HL-60/S4 (cell line): ENCODE measurements around the gene RARB.

Experiments used
- in situ Hi-C: fragments of 300-500 bp; cut with MboI; formaldehyde crosslinking; loops from 2 replicates; pipeline ENCODE4 v1.14.3; 2022; ENCODE audit warnings: low sequenced_read_pairs

RARB gene

GRCh38 chr3:25573386-25574171, 145.5 kb downstream of the RARB start:
- in situ Hi-C loops: no loop called here

GRCh38 chr3:25574172-25574765, 146.2 kb downstream of the RARB start:
- in situ Hi-C loops: no loop called here

GRCh38 chr3:25575001-25575400, 146.9 kb downstream of the RARB start:
- in situ Hi-C loops: no loop called here

GRCh38 chr3:25576146-25576545, 148.1 kb downstream of the RARB start:
- in situ Hi-C loops: no loop called here

GRCh38 chr3:25576831-25577454, 148.9 kb downstream of the RARB start:
- in situ Hi-C loops: no loop called here

- in situ Hi-C loops: no loop called here
These were observed 150.0 kb downstream of the RARB start for GRCh38 chr3:25578059-25578458.

GRCh38 chr3:25580534-25580933, 152.5 kb downstream of the RARB start:
- in situ Hi-C loops: no loop called here

GRCh38 chr3:25581335-25581734, 153.3 kb downstream of the RARB start:
- in situ Hi-C loops: no loop called here

- in situ Hi-C loops: no loop called here
These were observed 153.8 kb downstream of the RARB start for GRCh38 chr3:25581823-25582222.

- in situ Hi-C loops: no loop called here
These were observed 154.2 kb downstream of the RARB start for GRCh38 chr3:25582242-25582641.

- in situ Hi-C loops: no loop called here
These were observed 155.3 kb downstream of the RARB start for GRCh38 chr3:25583343-25583742.

- in situ Hi-C loops: no loop called here
These were observed 156.1 kb downstream of the RARB start for GRCh38 chr3:25584011-25584789.

- in situ Hi-C loops: no loop called here
These were observed 157.5 kb downstream of the RARB start for GRCh38 chr3:25585361-25586166.

GRCh38 chr3:25586167-25586505, 158.1 kb downstream of the RARB start:
- in situ Hi-C loops: no loop called here

- in situ Hi-C loops: no loop called here
These were observed 158.5 kb downstream of the RARB start for GRCh38 chr3:25586553-25586952.

- in situ Hi-C loops: no loop called here
These were observed 159.0 kb downstream of the RARB start for GRCh38 chr3:25587094-25587493.

- in situ Hi-C loops: no loop called here
These were observed 159.5 kb downstream of the RARB start for GRCh38 chr3:25587526-25587925.

- in situ Hi-C loops: no loop called here
These were observed 159.9 kb downstream of the RARB start for GRCh38 chr3:25587975-25588374.

- in situ Hi-C loops: no loop called here
These were observed 160.5 kb downstream of the RARB start for GRCh38 chr3:25588441-25589103.

GRCh38 chr3:25589104-25589782, 161.2 kb downstream of the RARB start:
- in situ Hi-C loops: no loop called here
